Adrenal gland (tissue), 12 donors: ENCODE data around the gene NELFB. TPM values are rescaled to one million over a fixed set of nuclear protein-coding genes. Genes with fewer than 3 reads are reported as not detected.

Experiments used
- DNase-seq, 7 donors: peaks; one replicate each; pipeline ENCODE4 v3.0.0-alpha.2; 2019 to 2020
- H3K27ac ChIP-seq, 5 donors: fragments of 200-600 bp; sonication (generic) in 4 of 5; 1 replicate in 3 of 5; 2 replicates in 2 of 5; pipeline versions ENCODE4 v1.5.1 to v1.8.0; 2016 to 2020; ENCODE audit warnings: mild to moderate bottlenecking in 1 of 5
- H3K27me3 ChIP-seq: fragments of 200-600 bp; 2 replicates; pipeline ENCODE4 v1.8.0; 2021
- H3K36me3 ChIP-seq, 2 donors: fragments of 200-600 bp; replicated peaks in 1 of 2; 1 replicate in 1 of 2; 2 replicates in 1 of 2; pipeline versions ENCODE4 v1.5.1 to v1.8.0; 2018 to 2022
- H3K4me1 ChIP-seq, 2 donors: fragments of 200-600 bp; replicated peaks in 1 of 2; 1 replicate in 1 of 2; 2 replicates in 1 of 2; pipeline versions ENCODE4 v1.5.1 to v1.8.0; 2018 to 2021
- H3K4me3 ChIP-seq, 4 donors: fragments of 200-600 bp; sonication (generic) in 3 of 4; one replicate each; pipeline ENCODE4 v1.5.1; 2016 to 2018
- H3K9me3 ChIP-seq, 3 donors: fragments of 200-600 bp; sonication (generic) in 1 of 3; replicated peaks in 1 of 3; 1 replicate in 2 of 3; 2 replicates in 1 of 3; pipeline versions ENCODE4 v1.5.1 to v1.8.0; 2016 to 2021
- POLR2A ChIP-seq, 2 donors: fragments of 450-650 bp; IDR thresholded peaks; one replicate each; pipeline ENCODE4 v1.6.1; 2017; ENCODE audit warnings: antibody characterized with exemption in 2 of 2, mild to moderate bottlenecking in 2 of 2, moderate library complexity in 1 of 2
- WGBS, 4 donors: extraction: QIAGEN DNeasy Blood & Tissue Kit in 2 of 4; methylation state at CpG; one replicate each; pipeline versions ENCODE4 v1.1.5 to v1.1.7; 2013 to 2017; 5-methylcytosine and 5-hydroxymethylcytosine counted together
- intact Hi-C, 2 donors: fragments of 100-400 bp; cut with DNase I; formaldehyde crosslinking; loops; one replicate each; pipeline versions ENCODE4 v1.14.1 to v1.15.0; 2022 to 2023
- polyA plus RNA-seq, 3 donors: library from polyadenylated mRNA; stranded (reverse); fragments of 200-250 nt in 2 of 3; fragments of 350-450 nt in 1 of 3; fragmentation: Illumina TruSeq in 1 of 3; extraction: RNeasy Lipid Tissue Mini Kit (QIAGEN cat#74804) in 1 of 3; gene quantifications; one replicate each; pipeline ENCODE4 v1.2.3, GENCODE V29; 2013 to 2014
- total RNA-seq, 9 donors: library from RNA; depleted of rRNA in 4 of 9; stranded (reverse); fragments of >200 nt in 4 of 9; fragments of 120-200 nt in 1 of 9; fragmentation: NEBNext Ultra II Directional in 1 of 9; extraction: Animal tissue kit (Norgen Biotek cat#: 25700) in 1 of 9; gene quantifications; one replicate each; pipeline versions ENCODE4 v1.1.0 to v1.2.4, GENCODE V29; 2013 to 2023
- TF ChIP-seq, protein P1 (sequence below), 6 experiments: fragments of 450-650 bp in 4 of 6; fragments of 200-600 bp in 2 of 6; sonication (generic) in 1 of 6; IDR thresholded peaks; 1 replicate in 5 of 6; 2 replicates in 1 of 6; pipeline versions ENCODE4 v1.5.1 to v1.8.0; 2016 to 2021; ENCODE audit warnings: antibody characterized with exemption in 6 of 6, mild to moderate bottlenecking in 2 of 6, moderate library complexity in 1 of 6
- donor health status: healthy with polysubstance abuse.
- donor health status: Bipolar disorder and iron deficiency.
- donor health status: DM: yes; HTN: yes; CAD: no.
- donor health status: DM: no; HTN: no; CAD: no.
- donor health status: DM: no; HTN: no; CAD: no.
- donor health status: DM: yes; HTN: yes; CAD: no.

NELFB gene
- total and polyA plus RNA-seq, 12 donors = 10.9 to 56.3 (median 36.9) TPM

DNA sequence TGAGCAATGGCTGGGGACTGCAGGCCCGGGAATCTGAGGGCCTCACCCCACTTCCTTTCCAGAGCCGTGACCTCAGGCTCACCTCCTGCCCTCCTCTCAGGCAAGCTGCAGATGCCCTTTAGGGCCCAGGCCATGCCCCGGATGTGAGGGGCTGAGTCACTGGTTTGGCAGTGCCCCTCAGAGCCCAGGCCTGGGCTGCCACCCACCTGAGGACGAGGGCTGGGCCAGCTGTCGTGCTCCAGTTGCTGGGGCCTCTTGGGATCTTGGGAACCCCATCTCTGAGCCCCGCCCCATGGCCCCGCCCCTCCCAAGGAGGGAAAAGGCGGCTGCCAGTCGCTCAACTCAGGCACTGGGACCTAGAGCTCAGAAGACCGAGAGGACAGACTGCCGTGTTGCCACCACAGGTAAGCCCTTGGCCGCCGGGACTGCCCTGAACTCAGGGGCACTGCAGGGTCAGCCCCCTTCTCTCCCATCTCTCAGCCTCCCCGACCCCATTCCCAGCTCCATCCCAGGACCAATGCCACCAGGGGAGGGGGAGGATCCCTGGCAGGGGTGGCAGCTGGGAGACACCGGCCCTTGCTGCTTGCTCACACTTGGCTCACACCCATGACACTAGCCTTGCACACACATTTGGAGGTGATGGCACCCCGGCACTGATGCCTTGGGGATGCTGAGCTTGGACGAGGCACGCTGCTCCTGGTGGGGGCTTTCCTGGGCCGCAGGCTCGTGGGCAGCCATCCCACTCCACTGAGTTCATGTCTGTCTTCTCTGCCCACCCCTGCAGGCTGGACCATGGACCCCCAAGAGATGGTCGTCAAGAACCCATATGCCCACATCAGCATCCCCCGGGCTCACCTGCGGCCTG lies 30.1 kb upstream of the NELFB start, which contains the start of gene CYSRT1:
TSS of gene CYSRT1 (plus strand) at position 345 of the 865 bp plus-strand sequence. CDS start at position 793, 448 bp downstream.
- Histone ChIP-seq H3K4me1 (peaks cover 13 to 20% of the 10 kb centered on the region in 2 donors), H3K4me3 (peak within 1 kb of the TSS in 2 of 4 donors; percentile 77 to 81), H3K27me3 (peaks cover 15% of the 10 kb centered on the region), H3K36me3 (no peaks in the 10 kb centered on the region), H3K9me3 (no peaks in the 10 kb centered on the region), H3K27ac (peak within 1 kb of the TSS in 2 of 5 donors; percentile 82 to 91)
- intact Hi-C loops = loop anchor here (5.0 kb wide), 1 partner anchor 108 kb away; no protein-coding TSS in a partner anchor
- WGBS, 4 donors = 51 to 65% (median 56%) methylated on average over 3 to 23 of the region's 23 CpGs
- TF ChIP-seq POLR2A (IDR thresholded peaks at IDR 0.05) = no peak
- TF ChIP-seq, protein P1, sequence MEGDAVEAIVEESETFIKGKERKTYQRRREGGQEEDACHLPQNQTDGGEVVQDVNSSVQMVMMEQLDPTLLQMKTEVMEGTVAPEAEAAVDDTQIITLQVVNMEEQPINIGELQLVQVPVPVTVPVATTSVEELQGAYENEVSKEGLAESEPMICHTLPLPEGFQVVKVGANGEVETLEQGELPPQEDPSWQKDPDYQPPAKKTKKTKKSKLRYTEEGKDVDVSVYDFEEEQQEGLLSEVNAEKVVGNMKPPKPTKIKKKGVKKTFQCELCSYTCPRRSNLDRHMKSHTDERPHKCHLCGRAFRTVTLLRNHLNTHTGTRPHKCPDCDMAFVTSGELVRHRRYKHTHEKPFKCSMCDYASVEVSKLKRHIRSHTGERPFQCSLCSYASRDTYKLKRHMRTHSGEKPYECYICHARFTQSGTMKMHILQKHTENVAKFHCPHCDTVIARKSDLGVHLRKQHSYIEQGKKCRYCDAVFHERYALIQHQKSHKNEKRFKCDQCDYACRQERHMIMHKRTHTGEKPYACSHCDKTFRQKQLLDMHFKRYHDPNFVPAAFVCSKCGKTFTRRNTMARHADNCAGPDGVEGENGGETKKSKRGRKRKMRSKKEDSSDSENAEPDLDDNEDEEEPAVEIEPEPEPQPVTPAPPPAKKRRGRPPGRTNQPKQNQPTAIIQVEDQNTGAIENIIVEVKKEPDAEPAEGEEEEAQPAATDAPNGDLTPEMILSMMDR (IDR thresholded peaks at IDR 0.05) = no peak
- DNase-seq = no peak

DNA sequence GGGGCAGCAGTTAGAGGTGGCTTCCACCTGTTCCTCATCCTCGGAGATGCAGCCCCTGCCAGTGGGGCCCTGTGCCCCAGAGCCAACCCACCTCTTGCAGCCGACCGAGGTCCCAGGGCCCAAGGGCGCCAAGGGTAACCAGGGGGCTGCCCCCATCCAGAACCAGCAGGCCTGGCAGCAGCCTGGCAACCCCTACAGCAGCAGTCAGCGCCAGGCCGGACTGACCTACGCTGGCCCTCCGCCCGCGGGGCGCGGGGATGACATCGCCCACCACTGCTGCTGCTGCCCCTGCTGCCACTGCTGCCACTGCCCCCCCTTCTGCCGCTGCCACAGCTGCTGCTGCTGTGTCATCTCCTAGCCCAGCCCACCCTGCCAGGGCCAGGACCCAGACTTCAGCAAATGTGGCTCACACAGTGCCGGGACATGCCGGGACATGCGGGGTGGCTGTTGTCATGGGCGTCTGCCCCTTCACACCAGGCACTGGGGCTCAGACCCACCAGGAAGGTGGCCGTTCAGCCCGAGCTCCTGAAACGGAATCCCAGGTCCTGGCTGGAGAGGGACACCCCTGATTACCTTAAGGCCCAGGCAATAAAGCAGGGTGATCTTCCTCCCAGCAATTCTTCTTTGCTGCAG lies 29.3 kb upstream of the NELFB start:
- 78 to 84% (median 82%) methylated on average over 17 to 21 of the region's 21 CpGs; no CpG with 5 or more reads in 1 of the 4 donors for WGBS, 4 donors
- intact Hi-C loops = loop anchor here (5.0 kb wide), 1 partner anchor 109 kb away; no protein-coding TSS in a partner anchor
- no peak for DNase-seq
- Histone ChIP-seq H3K9me3 (no peaks in the 10 kb centered on the region), H3K4me1 (peaks cover 13 to 20% of the 10 kb centered on the region in 2 donors), H3K4me3 (no peak overlapping the region), H3K27ac (no peak overlapping the region), H3K27me3 (peaks cover 22% of the 10 kb centered on the region), H3K36me3 (no peaks in the 10 kb centered on the region)
- TF ChIP-seq, protein P1 (IDR thresholded peaks at IDR 0.05) = no peak
- no peak for TF ChIP-seq POLR2A (IDR thresholded peaks at IDR 0.05)

DNA sequence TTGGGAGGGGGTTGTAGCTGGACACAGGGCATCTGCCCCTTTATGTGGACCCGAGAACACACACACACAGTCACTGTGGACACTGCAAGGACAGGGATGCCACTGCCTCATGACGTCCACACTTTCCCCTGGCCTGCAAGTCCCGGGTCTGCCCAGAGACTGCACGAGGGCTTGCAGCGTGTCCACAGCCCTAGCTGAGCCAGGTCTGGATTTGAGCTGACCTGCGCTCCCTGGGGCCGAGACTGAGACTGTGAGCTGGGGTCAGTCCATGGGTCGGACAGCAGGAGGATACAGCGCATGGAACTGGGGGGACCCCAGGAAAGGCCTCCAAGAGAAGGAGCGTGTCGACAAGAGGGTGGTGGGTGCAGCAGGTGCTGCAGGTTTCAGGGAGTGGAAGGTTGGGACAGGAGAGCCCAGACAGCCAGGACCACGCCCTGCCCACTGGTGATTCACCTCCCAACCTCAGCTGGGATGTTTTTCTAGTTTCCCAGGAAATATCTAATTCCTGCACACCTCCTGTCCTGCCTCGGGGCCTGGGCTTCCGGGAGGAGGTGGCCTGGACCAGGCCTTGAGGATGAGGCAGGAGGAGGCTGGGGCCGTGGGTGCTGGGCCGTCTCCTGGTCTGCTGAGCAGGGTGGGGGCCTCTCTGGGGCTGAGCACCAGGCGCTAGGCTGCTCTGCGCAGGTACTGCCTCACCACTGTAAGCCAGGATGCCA lies 28.6 kb upstream of the NELFB start:
- TF ChIP-seq, protein P1 (IDR thresholded peaks at IDR 0.05) = no peak
- TF ChIP-seq POLR2A (IDR thresholded peaks at IDR 0.05) = no peak
- Histone ChIP-seq H3K9me3 (no peaks in the 10 kb centered on the region), H3K27ac (no peak overlapping the region), H3K27me3 (peaks cover 29% of the 10 kb centered on the region), H3K4me1 (peaks cover 10 to 18% of the 10 kb centered on the region in 2 donors), H3K36me3 (no peaks in the 10 kb centered on the region), H3K4me3 (no peak overlapping the region)
- intact Hi-C loops = loop anchor here (5.0 kb wide), 1 partner anchor 109 kb away; no protein-coding TSS in a partner anchor
- WGBS, 4 donors = 60 to 72% (median 67%) methylated on average over 17 to 18 of the region's 18 CpGs
- DNase-seq = no peak
